Inflammatory macrophage (primary cell): Measurements from ENCODE around the gene PLEKHA1.

Source experiments
- DNase-seq, 2 donors: peaks; one replicate each; pipeline ENCODE4 v3.0.0-alpha.2; 2020 to 2022
- total RNA-seq, 18 experiments: gene quantifications; one replicate each; lab custom pipeline; 2026; ENCODE audit warnings: mixed read lengths in 6 of 18, inconsistent platforms in 2 of 18; lab: John Stamatoyannopoulos, UW

Gene PLEKHA1
- total RNA-seq = 16.7 to 73.2 (median 30.9) reads per million in 18 experiments

DNA sequence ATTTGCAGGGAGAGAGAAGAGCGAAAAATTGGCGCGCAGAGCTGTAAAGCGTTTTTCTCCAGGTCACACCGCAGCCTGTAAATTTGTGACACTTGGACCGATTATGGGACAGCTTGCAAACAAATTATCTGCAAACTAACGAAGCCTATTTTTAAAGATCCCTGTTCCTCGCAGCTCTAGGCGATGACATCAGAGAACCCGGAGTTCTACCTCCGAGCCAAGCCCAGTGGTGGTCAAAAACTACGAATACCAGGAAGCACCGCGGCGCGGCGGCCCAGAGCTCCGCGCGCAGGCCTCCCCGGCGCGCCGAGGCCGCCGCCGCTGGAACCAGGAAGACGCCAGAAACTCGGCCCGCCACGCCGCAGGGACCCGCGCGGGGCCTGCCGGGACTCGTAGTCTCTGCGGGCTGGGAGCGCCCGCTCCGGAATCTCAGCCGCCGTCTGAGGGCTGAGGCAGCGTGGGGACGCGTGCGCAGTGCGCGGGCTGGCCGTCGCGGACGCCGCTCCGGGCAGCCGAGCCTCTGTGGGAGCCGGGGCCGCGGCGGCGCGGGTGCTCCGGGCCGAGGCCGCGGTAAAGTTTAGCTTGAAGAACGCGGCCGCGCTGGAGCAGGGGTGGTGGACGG is at the start of gene PLEKHA1:
Gene PLEKHA1, plus strand, starts transcription at position 472 of the 622 bp plus-strand sequence. CDS start 18,493 bp downstream, outside the sequence.
- peak; percentile 96 to 97 for DNase-seq

- DNase-seq = no peak
Observed at GRCh38 chr10:122325235-122325634, 49.3 kb upstream of the PLEKHA1 start.

GRCh38 chr10:122326385-122326784 is 48.1 kb upstream of the PLEKHA1 start:
- no peak for DNase-seq

GRCh38 chr10:122326806-122327205 is 47.7 kb upstream of the PLEKHA1 start:
- no peak for DNase-seq

GRCh38 chr10:122327237-122328206 is 47.0 kb upstream of the PLEKHA1 start:
- DNase-seq = no peak

DNA sequence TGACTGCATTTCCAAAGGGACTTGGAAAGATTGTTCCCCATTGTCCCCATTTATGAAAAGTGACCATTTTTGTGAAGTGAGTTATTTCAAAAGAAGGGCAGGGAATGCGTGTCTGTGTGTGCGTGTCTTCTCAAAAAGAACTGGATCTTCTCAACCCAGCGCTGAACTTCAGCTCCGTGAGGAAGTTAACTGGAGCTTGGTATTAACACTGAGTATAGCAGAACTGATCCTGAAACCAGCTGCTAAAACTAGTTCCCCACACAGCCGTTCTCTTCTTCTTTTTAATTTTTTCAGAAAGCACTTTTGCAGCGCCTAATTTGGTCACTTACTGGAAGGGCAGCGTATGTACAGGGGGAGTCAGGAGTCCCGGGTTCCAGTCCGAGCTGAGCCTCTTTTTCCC is 45.8 kb upstream of the PLEKHA1 start:
- peak; percentile 55 to 60 for DNase-seq

- no peak for DNase-seq
Observed at GRCh38 chr10:122329416-122329815, 45.1 kb upstream of the PLEKHA1 start.

- DNase-seq = no peak
Observed at GRCh38 chr10:122331100-122331499, 43.4 kb upstream of the PLEKHA1 start.

DNA sequence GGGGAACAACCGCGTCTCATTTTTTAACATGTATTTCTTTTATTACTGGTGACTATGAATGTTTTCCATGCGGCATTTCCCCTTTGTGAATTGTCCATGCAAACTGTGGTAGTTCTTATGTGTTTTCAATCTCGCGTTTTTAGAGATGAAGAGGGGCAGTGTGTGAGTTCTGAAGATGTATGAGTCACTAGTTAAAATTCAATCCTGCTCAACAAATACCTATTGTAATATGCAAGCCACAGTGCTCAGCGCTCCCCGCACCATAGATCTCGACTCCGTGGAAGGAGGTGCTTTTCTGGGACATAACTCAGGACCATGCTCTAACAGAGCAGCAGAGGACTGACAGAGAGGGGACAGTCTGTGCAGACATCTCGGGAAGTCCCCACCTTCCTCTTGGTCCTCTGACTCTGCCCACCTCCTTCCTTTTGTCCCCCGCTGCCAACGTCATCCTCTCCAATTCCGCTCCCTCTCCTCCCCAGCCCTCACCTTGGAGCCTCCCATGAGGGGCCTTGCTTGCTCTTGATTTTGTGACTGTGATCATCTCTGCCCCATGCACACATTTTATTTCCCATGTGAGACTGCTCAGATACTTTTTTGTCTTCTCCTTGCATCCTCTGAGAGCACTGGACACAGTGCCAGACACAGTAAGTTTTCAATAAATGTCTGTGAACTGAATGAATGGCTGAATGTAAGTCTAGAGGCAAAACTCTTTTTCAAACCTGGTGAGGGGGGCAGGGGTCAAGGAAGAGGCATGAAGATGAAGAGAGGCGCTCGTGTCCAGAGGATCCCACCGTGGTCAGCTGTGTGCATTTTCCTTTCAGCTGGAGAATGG is 42.7 kb upstream of the PLEKHA1 start:
- DNase-seq = no peak

GRCh38 chr10:122333037-122333436 is 41.5 kb upstream of the PLEKHA1 start:
- peak; percentile 6 to 36 for DNase-seq

DNA sequence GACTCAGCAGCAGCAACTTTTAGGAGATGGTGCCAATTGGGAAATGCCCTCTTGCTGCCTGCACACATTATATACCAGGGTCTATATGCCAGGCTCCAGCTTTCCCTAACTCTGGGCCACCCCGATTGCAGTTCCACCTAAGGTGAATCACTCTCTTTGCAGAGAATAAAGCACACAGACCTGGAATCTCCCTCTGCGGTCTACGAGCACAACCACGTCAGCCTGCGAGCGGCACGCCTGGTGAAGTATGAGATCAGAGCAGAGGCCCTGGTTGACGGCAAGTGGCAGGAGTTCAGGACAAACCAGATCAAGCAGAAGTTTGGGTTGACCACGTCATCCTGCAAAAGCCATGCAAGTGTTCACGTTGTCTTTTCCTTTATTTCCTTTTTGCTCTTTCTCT is 38.2 kb upstream of the PLEKHA1 start:
- no peak for DNase-seq

- DNase-seq = no peak
Observed at GRCh38 chr10:122336961-122337360, 37.5 kb upstream of the PLEKHA1 start.

DNA sequence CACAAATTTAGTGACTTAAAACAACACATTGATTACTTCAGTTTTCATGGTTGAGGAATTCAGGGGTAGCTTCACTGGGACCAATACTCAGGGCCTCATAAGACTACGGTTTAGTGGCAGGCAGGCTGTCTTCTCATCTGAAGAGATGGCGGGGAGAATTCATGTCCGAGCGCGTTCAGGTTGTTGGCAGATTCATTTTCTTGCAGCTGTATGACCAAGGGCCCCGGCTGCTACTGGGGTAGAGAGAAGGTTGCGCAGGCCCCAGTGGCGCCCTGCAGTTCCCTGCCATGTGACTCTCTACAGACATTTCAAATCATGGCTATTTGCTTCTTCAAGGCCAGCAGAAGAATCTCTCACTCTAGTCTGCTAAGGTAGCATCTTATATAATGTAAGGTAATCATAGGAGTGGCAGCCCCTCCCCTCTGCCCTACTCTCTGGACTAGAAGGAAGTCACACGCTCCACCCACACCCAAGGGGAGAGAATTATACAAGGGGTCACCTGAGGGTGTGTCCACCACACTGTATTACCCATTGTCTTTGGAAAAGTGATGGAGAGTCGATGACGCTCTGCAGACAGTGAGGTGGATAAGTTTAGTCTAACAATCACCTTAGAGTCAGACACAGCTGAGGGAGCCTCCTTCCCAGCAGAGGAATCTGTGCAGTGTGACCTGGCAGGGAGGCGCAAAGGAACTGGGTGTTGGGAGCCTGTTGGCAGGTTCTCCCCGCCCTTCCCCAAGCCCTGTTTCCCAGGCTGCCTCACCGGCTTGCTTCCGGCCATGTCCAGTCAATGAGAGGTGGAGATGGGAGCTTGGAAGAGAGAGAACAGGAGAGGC is 35.7 kb upstream of the PLEKHA1 start:
- no peak for DNase-seq

DNA sequence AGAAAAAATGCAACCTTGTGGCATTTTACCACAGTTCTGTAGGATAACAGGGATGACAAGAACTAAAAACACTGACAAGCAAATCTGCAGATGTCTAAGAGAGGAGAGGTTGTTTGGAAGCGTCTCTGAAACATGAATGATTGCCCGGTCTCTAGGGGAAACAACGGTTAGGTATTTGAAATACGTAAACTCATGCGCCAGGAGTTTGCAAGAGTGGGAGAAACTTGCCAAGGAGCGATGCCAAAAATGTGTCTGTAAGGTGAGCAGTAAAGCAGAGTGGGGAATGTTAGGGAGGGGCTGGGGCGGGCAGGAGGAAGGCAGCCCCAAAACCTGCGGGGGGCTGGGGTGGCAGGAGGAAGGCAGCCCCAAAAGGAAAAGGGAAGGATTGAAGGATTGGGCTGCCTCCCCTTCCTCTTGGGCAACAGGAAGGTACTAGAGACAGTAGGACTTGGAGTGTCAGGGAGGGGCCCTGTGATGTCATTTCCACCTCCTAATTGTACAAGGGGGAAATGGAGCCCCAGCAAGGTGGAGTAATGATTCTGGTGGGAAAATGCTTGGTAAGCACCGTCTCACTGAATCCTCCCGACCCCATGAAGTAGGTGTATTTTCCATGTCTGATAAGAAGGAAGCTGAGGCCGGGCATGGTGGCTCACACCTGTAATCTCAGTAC is 33.2 kb upstream of the PLEKHA1 start:
- no peak for DNase-seq

DNA sequence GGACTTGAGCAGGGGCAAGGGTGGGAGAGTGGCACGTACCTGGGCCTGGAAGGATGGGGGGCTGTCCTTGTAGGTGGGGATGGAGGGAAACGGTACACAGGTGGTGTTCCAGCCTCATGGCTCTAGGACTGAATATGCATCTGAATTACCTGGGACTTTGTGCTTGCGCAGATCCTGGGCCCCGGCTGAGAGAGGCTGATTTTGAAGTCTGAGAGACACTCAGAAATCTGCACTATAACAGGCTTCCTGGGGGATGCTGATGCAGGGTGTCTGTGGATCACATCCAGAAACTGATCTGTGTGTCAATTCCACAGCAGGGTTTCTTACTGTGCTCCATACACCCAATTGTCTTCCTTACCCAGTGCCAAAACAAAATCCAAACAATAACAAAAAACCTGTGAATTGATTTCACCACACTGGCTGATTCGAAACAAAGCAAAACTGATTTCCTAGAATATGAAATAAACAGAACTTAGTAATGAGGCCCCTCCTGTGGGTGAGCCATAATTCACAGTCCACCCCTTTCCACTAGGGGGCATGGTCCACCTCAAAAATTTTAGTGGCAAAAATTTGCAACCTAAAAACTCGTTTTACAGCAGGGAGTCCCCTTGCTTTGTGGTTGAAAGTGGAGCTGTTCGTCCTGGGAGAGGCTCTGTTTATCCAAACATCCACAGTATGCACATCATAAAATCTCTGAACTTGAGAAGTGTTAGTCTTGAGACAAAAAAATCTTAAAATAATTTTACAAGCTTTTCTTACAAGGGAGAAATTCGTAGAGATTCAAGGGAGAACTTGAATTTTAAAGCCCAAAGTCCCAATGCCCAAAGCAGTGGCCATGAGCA is 32.0 kb upstream of the PLEKHA1 start:
- peak; percentile 59 to 63 for DNase-seq

- no peak for DNase-seq
Observed at GRCh38 chr10:122343135-122343800, 31.2 kb upstream of the PLEKHA1 start.

DNA sequence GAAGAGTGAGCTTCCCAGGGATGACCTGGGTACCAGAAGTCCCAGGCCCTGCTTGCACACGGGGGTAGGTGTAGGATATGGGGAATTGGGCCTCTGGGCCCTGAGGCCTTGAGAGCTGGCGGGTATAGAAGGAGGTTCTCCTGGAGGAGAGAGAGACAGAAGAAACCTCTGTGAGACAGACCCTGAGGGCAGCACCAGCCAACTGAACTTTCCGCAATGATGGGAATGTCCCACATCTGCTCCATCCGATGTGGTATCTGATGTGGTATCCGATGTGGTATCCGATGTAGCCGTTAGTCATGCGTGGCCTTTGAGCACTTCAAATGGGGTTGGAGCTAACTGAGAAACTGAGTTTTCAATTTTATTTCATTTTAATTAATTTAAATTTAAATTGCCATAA is 30.6 kb upstream of the PLEKHA1 start:
- DNase-seq = no peak

DNA sequence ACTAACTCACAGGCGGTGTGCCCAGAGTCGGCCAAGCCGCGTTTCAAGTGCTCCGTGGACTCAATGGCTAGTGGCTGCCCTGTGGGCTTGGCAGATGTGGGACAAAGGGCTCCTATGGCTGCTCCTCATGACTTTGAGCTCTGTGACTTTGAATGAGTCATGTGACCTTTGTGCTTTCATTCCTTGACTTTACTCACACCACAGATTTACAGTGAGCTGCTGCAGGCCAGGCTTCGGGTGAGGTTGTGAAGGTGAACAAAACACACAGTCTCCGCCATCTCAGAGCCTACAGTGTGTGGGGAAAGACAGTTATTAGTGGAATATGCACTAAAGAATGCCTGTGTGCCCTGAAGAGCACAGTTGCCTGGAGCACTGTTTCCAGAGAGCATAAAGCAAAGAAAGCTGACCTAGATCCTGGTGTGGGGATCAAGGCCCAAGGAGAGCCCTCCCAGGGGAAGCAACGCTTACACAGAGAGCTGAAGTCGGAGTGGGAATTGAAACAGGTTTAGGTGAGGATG is 29.7 kb upstream of the PLEKHA1 start:
- DNase-seq = no peak

DNA sequence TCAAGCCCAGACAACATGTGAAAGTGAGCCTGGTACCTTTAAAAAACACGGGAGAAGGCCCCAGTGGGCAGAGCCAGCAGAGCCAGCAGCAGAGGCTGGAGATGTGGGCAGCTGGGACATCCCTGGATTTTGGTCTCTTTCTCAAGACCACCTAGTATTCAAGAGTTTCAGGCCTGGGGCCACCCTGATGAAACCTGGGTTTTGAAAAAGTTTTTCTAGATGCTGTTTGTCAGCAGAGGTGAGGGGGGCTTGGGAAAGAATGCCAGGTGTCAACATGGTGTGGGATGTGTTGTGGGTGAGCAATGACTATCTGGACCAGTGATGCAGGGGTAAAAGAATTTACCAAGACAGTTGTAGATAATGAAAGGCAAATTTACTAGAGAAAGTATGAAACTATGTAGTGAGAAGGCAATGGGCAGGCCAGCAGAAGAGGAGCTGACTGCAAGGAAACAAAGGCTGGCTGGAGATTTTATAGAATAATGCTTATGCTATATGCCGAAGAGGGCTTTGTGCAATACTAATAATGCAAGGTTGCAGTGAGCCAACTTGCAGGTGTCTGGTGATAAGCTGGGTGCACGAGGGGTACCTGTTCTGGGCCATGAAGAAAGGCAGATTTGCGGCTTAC is 28.1 kb upstream of the PLEKHA1 start:
- no peak for DNase-seq
